Activated CD4-positive, alpha-beta T cell treated with anti-CD3 and anti-CD28 coated beads, Interleukin-2, Interleukin-4, amounts not matched to agents 100 ng/mL and 50 ng/mL, durations not matched to agents 16 hours and 8 hours (primary cell): ENCODE results near the gene KIF5B.
"Not testable (repeated sequence)": the region's sequence is repeated elsewhere in the genome, so short reads cannot be mapped to it uniquely, and the experiment has no call there.

Source experiments
- DNase-seq: peaks from one replicate; pipeline ENCODE4 v3.0.0-alpha.2; 2020; ENCODE audit warnings: low spot score

The KIF5B gene

DNA sequence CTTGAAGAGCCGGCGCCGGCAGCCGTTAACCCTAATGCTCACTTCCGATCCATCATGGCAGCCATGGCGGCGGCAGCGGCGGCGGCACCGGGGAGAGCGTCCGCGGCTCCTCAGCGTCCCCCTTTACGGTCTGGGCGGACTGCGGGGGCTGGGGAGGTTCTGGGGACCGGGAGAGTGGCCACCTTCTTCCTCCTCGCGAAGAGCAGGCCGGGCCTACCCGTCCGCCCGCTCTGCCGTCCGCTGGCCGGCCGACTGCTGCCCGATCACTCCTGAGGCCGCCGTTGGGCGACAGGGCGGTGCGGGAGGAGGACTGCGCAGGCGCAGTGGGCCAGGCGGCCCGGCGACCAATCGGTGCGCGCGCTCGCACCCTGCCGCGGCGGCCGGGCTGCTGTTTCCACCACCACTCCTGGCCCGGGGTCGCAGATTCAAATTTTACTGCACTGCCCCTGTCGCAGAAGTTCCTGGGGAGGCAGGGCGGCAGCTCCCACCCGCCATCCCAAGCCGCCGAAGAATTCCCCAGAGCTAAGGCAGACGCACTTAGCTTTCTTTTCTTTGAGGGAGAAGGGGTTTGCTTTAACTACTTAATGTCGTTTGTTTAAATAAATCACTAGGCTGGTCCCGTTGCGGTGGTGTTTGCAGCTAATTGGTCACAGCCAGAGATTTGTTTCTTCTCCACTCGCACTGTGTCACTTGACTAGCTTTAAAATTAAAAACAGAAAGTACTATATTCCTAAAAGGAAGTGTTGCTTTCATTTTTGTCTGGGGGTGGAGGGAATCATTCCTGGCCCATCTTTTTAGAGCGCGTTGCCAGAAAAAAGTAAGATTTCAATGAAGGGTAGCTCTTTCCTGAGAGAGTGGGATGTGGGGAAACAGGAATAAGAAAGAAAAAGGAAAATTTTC is at the start of gene KIF5B:
Gene KIF5B, minus strand, starts transcription at position 290 of the 900 bp plus-strand sequence. CDS start 452 bp downstream, outside the sequence.
- peak; percentile 90 for DNase-seq

DNA sequence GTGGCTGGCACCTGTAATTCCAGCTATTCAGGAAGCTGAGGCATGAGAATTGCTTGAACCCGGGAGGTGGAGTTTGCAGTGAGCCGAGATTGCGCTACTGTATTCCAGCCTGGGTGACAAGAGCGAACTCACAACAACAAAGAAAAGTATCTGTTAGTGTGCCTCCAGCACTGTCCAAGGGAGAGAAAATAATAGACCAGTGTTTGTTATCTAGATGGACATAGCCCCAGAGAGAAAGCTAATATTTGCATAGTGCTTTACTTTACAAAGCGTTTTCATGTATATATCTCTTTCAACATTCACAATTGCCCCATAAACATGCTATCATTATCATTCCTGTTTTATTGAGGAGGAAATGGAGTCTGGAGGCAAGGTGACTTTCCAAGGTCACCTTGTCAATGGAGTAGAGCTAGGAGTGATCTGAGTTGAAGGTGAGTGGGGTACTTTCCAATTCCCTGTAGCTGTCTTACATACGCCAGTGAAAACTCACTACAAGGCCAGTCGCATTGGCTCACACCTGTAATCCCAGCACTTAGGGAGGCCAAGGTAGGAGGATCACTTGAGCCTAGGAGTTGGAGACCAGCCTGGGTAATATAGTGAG is 49.7 kb upstream of the KIF5B start:
- DNase-seq, result no peak

DNA sequence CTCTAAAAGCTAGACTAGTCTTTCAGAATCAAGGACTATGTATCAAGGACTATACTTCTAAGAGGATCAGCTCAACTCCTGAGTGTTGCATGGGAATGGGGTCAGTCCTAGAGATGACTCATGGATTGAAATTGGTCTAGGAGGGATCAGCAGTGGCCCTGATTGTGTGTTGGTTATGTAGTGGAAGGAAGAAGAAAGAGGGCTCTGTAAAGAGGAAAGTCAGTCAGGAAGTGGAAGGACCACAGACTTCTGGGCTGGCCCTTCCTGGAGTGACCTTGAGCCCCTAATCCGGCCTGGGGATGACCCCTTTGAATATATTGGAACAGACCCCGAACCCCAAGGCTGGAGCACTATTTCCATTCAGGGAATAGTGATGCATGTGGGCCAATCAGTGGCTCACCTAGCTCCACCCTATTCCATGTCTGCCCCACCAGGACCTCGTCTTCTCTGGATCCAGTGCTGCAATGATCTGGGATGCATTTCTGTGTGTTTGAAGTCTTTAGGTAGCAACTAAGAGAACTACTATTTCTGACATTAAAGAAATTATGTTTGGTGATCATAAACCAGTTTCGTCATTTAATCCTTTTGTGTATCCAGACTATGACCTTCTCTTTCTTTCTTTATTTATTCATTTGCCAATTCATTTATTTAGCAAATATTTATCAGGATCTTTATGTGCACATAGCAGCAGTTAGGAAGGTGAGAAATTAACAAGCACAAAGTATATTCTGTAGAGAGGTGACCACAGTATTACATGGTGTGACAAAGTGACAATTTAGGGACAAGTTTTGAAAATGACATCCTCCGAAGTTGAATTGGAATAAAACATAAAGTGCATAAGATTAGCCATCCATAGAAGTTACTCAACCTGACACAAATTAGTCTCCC is 48.6 kb upstream of the KIF5B start:
- no peak for DNase-seq

DNA sequence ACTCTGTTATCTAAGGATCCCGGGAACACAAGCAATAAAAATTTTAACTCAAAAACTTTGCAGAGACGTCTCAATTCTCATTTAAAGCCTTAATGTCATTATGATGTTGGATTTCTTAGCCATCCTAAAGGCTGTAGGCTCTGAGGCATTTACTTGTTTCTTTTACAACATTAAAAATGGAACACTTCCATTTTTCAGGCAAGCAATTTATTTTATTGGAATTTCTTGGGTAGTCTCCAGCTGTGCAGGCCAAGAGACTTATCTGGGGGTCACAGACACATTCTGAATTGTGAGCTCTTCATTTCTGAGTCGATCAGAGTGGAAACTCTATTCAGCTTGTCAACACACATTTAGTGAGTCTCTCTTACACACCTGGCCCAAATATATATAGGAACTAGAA is 48.0 kb upstream of the KIF5B start:
- no peak for DNase-seq

DNA sequence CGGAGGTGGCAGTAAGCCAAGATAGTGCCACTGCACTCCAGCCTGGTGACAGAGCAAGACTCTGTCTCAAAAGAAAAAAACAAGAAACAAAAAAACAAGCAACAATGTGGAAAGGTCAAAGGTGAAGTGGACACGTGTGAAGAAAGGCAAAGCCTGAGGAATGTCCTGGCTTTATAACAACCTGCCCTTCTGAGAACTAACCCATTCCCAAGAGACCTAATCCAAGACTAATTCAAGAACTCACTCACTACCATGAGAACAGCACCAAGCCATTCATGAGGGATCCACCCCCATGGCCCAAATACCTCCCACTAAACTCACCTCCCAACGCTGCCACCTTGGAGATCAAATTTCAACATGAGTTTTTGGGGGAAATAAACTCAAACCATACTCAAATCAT is 47.5 kb upstream of the KIF5B start:
- DNase-seq, result no peak

DNA sequence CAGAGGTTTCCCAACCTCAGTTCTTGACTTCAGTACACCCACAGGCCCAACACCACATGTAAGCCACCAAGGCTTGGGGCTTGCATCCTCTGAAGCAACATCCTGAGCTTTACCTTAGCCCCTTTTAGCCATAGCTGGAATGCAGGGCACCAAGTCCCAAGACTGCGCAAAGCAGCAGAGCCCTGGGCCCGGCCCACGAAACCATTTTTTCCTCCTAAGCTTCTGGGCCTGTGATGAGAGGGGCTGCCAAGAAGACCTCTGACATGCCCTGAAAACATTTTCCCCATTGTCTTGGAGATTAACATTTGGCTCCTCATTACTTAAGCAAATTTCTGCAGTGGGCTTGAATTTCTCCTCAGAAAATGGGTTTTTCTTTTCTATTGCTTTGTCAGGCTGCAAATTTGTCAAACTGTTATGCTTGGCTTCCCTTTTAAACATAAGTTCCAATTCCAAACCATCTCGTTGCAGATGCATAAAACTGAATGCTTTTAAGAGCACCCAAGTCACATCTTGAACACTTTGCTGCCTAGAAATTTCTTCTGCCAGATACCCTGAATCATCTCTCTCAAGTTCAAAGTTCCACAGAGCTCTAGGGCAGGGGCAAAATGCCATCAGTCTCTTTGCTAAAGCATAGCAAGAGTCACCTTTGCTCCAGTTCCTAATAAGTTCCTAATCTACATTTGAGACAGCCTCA is 42.5 kb upstream of the KIF5B start:
- DNase-seq, result not testable (repeated sequence)

DNA sequence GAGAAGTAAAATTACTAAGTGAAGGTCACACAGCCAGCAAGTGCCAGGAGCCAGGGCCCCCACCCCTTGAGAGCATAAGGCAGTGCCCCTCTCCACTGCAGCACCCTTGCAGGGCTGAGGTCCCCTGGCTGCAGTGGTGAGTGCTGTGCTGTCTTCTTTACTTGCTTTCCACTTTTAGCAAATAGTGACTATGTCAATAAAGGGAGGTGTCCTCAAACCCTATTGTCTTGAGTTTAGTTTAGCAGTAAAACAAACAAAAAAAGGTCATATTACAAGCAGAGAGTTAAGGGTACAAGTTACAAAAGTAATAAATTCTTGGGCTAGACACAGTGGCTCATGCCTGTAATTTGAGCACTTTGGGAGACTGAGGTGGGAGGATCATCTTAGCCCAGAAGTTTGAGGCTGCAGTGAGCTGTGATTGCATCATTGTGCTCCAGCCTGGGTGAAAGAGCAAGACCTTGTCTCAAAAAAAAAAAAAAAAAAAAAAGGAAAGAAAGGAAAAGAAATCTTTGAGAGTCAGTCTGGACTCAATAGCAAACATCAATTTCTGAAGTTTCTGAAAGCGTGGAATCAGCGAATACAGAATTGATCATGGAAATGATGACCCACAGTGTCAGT is 39.0 kb upstream of the KIF5B start:
- no peak for DNase-seq

DNA sequence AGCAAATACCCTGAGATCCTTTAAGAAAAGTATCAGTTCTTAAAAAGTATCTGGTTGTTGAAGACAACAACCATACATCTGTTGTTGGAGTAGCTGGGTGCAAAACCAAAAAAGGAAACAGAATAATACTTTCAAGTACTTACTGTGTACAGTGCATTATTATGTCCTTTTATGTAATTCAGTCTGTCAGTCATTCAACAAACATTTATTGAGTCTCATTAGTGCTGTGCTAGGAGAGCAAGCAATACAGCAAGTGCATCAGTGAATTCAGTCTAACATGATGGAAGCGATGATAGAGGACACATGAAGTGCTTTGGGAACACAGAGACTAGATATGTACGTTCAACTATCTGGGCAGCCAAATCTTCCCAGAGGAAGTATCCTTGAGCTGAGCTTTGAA is 37.4 kb upstream of the KIF5B start:
- DNase-seq, result no peak

DNA sequence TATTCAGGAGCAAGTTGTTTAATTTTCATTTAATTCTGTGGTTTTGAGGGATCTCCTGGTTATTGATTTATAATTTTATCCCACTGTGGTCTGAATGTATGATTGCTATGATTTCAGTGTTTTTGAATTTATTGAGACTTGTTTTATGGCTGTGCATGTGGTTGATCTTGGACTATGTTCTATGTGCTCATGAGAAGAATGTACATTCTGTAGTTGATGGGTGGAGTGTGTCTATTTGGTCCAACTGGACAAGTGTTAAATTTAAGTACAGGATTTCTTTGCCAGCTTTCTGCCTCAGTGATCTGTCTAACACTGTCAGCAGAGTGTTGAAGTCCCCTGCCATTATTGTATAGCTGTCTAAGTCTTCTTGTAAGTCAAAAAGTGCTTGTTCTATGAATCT is 34.8 kb upstream of the KIF5B start:
- DNase-seq, result no peak

DNA sequence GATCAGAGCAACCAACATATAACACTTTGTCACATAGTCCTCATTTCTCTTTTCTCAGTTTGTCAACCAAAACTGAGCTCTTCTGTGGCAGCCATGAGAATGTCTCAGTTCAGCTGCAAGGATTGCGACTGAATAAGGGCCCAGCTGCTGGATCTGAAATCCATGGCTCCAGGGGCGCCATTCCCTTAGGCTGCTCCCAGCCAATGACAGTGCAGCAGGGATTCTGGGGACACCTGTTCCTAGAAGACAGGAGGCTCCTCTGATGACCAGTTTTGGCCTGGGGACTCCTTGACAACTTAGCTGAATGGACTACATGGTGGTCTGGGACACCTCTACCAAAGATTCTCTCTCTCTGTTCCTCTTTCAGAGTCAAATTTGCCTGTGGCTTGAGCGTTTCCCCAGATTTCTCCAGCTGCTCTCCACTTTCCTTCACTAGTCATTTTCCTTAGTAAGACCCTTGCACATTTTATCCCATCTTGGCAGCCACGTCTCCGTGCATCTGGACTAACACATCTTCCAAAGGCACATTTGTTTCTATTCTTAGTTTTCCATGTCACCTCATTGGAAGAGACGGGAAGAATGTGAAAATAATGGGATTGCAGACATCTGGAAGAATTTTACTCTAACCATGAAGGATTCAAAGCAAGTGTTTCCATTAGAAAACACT is 28.1 kb upstream of the KIF5B start:
- DNase-seq, result no peak

DNA sequence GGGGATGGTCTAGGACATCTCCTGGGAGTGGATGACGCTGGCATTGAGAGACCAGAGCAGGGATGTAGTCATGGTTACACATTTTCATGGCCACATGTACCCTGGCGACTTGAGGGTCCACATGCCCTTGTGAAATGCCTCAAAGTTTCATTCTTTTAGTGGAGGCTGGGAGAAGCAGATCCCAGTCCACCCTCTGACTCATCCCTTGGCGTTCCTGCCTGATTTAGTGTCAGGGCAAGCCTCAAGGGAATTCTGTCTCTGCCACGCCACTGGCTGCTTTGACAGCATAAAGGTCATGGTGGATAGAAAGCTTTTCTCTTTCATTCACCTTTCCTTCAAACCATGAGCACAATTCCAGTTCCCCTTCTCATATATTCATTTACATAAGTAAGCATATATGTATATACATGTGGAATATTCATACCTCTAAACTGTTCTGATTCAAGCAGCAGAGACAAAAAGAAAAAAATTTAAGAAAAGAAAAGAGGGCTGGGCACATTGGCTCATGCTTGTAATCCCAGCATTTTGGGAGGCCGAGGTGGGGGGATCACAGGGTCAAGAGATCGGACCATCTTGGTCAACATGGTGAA is 21.8 kb upstream of the KIF5B start:
- DNase-seq, result no peak

DNA sequence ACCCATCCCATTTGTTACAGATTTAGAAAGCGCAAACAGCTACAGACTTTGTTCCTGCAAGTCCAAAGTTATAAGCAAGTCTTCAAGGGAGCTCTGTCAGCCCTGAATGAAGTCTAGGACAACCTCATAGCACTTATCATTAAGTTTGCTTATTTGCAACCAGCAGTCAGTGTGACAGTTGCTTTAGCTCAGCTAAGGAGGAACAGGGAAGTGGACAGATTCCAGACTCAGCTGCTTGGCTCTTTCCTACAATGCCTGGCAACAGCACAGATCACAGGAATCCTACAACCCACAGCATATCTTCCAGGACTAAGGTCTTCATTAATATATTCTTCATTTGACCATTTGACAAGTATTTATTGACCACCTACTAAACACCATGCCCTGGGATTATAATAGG is 17.4 kb upstream of the KIF5B start:
- no peak for DNase-seq

DNA sequence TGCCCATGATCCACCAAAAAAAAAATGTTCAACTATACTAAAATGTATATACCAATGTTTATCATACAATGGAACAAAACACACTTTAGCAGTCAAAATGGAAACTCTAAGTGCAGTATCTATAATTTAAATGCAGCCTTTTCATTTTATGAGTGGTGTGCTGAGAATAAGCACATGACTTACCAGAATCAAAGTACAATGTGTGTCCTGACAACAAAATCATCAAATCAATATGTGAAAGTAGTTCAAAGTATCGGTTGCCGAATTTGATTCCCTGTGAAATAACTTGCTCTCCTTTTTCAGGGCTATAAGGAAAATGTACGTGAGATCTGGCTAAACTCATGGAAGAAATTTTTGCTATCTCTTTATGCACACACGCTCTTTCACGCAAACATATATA is 16.9 kb upstream of the KIF5B start:
- DNase-seq, result no peak

DNA sequence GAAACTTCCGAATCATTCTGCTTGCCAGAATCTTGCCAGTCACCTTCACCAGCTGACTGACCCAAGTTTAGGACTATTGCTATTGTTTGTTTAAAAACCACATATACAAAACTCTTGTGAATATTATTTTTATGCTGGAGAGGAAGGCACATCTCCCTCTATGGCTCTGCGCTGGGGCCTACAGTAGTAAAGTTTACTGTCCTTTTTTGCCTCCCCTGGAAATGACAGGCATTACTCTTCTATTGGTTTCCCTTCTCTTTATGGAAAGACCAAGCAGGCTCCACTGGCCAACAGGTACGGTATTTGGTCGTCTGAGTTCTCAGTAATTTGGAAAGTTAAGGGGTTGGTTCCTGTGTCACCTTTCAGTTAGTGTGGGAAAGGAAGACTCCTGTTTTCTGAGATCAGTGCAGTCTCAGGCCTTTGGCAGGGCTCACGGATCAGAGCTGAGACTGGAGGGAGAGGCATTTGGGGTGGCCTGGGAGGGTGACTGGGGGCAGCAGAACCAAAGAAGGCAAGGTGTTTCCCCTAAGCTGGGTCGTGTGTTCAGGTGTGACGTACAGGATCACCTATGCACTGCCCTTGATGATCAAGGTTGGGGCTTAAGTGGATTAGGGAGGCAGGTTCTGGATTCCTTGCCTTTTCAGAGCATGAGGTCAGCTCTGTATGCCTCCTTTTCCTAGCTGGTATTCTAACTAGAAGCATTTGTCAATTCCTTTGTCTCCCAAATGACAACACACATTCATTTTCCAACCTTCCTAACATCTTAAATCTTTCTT is 16.0 kb upstream of the KIF5B start:
- DNase-seq, result no peak

DNA sequence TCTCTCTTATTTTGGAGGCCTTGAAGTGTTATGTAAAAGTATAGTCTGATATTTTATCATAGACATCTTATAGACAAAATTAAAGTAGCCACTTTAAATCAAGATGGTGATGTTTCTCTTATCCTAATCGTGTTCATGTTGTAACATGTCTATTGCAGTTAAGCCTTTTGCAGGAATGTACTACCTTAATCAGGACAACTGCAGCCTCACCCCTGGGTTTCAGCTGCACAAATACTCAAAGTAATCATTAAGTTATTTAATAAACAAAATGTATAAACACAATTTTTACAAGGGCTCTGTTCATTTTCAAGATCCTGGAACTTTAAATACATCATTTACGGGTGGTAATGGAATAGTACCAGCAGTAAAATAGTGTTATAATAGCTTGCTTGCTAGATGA is 14.4 kb upstream of the KIF5B start:
- no peak for DNase-seq

DNA sequence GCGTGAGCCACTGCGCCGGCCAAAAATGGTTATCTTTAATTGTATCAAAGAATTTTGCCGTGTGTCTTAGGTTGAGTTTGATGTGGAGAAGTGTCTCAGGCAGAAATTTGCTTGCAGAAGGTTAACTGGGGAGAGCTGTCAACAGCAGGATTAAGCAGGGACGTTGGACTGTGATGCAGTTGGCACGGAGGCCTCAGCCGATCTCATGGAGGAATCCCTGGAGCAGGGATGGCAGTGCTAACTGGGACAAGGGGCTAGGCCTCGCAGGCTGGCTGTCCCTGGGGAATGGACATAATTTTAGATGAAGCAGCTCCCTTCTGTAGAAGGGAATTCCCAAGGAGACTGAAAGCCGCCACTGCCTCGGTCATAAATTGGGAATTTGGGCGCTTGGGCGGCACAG is 12.3 kb upstream of the KIF5B start:
- no peak for DNase-seq

DNA sequence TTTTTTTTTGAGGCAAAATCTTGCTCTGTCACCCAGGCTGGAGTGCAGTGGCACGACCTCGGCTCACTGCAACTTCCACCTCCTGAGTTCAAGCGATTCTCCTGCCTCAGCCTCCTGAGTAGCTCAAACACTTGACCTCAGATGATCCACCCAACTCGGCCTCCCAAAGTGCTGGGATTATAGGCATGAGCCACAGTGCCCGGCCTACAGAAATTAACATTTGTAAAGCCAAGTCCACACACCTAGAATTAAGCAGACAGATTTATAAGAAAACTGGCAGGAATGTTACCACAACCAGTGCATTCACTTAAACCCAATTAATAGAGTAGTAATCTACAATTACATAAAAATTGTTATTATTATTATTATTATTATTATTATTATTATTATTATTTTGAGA is 11.7 kb upstream of the KIF5B start:
- DNase-seq, result not testable (repeated sequence)

DNA sequence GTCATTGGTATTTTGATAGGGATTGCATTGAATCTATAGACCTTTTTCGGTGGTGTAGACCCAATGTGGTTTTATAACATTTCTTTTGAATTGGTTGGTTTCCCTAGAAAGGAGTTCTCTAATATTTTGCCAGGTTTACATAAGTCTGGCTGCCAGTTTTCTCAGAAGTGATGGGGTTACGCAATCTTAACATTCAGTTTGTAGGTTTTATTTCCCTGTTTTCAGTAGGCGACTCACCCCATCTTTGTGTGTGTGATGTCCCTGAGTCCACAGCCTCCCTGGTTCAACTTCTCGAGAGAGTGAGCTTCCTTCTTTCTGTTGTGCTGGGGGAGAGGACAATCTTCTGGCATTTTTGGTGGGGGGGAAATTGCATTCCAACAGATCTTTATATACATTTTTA is 9.6 kb upstream of the KIF5B start:
- DNase-seq, result no peak

DNA sequence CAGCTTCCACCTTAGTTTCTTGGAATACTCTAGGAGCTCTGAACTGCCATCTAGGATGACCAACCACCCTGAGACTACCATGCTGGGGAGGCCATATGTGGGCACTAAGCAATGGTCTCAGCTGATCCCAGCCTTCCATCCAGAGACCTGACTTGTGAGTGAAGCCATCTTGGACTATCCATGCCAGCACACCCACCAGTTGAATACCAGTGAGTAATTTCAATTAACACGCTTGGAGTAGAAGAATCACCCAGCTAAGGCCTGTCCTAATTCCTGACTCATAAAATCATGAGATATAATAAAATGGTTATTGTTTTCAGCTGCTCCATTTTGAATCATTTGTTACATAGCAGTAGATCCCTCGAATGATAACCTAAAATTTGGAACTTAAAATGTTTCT is 5.2 kb upstream of the KIF5B start:
- no peak for DNase-seq

DNA sequence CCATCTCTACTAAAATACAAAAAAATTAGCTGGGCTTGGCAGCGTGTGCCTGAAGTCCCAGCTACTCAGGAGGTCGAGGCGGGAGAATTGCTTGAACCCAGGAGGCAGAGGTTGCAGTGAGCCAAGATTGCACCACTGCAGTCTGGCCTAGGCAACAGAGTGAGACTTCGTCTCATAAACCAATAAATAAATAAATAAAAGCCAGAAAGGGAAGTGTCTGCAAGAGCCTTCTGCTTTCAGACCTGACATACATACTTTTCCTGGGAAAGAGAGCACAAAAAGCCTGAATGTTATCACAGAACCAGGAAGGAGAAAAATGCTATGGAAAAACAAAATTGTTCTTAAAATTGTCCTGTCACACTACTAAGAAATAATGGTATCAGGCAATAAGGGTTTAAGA is 4.1 kb upstream of the KIF5B start:
- DNase-seq, result no peak
